Loucy (cell line): ENCODE data around the gene KIAA1328.

Experiments
- H2AFZ ChIP-seq: fragments of 200-600 bp; sonication (generic); 2 replicates; pipeline ENCODE4 v1.6.0; 2016; ENCODE audit warnings: antibody characterized with exemption, mild to moderate bottlenecking, low read length, moderate library complexity
- H3F3A ChIP-seq: fragments of 200-600 bp; 2 replicates; pipeline ENCODE4 v1.6.0; 2016; ENCODE audit warnings: antibody characterized with exemption, low read depth, mild to moderate bottlenecking
- H3K27me3 ChIP-seq: fragments of 200-600 bp; sonication (generic); 2 replicates; pipeline ENCODE4 v1.6.1; 2014; ENCODE audit warnings: low read length, mild to moderate bottlenecking; ENCODE audit not compliant: insufficient read depth, poor library complexity, severe bottlenecking
- H3K36me3 ChIP-seq: fragments of 200-600 bp; sonication (generic); 2 replicates; pipeline ENCODE4 v1.6.1; 2016; ENCODE audit warnings: low read length; ENCODE audit not compliant: insufficient read depth
- H3K4me1 ChIP-seq: fragments of 200-600 bp; sonication (generic); 2 replicates; pipeline ENCODE4 v1.5.1; 2014; ENCODE audit warnings: low read length, mild to moderate bottlenecking; ENCODE audit not compliant: insufficient read depth, poor library complexity, severe bottlenecking
- H3K4me2 ChIP-seq: fragments of 200-600 bp; sonication (generic); 2 replicates; pipeline ENCODE4 v1.6.0; 2014; ENCODE audit warnings: antibody characterized with exemption, low read length, low read depth, mild to moderate bottlenecking; ENCODE audit not compliant: poor library complexity, severe bottlenecking
- H3K4me3 ChIP-seq: fragments of 200-600 bp; sonication (generic); 2 replicates; pipeline ENCODE4 v1.5.1; 2014; ENCODE audit warnings: low read length, mild to moderate bottlenecking, mixed read lengths; ENCODE audit not compliant: poor library complexity, severe bottlenecking
- H3K79me2 ChIP-seq: fragments of 200-600 bp; sonication (generic); 2 replicates; pipeline ENCODE4 v1.6.1; 2014; ENCODE audit warnings: low read length; ENCODE audit not compliant: insufficient read depth
- H3K9ac ChIP-seq: fragments of 200-600 bp; sonication (generic); 2 replicates; pipeline ENCODE4 v1.6.0; 2014; ENCODE audit warnings: mild to moderate bottlenecking, low read depth, low read length, moderate library complexity; ENCODE audit not compliant: poor library complexity, severe bottlenecking
- H3K9me2 ChIP-seq: fragments of 200-600 bp; sonication (generic); replicated peaks from 2 replicates; pipeline ENCODE4 v1.6.1; 2016; ENCODE audit warnings: low read depth, low read length, mixed read lengths
- H3K9me3 ChIP-seq: fragments of 200-600 bp; sonication (generic); 2 replicates; pipeline ENCODE4 v1.6.1; 2014; ENCODE audit warnings: mild to moderate bottlenecking, antibody characterized with exemption, low read length, low read depth; ENCODE audit not compliant: insufficient read depth
- H4K20me1 ChIP-seq: fragments of 200-600 bp; sonication (generic); 2 replicates; pipeline ENCODE4 v1.6.0; 2014; ENCODE audit warnings: antibody characterized with exemption, low read length, mild to moderate bottlenecking; ENCODE audit not compliant: insufficient read depth, poor library complexity, severe bottlenecking
- EZH2phosphoT487 ChIP-seq: fragments of 200-600 bp; IDR thresholded peaks from 2 replicates; pipeline ENCODE4 v1.6.1; 2018; ENCODE audit warnings: antibody characterized with exemption, mild to moderate bottlenecking, moderate library complexity, borderline replicate concordance
- TF ChIP-seq, protein P1 (sequence below): fragments of 200-600 bp; sonication (generic); conservative IDR thresholded peaks from 2 replicates; pipeline ENCODE4 v1.5.1; 2014; ENCODE audit warnings: mild to moderate bottlenecking, antibody characterized with exemption, low read length

Gene KIAA1328

DNA sequence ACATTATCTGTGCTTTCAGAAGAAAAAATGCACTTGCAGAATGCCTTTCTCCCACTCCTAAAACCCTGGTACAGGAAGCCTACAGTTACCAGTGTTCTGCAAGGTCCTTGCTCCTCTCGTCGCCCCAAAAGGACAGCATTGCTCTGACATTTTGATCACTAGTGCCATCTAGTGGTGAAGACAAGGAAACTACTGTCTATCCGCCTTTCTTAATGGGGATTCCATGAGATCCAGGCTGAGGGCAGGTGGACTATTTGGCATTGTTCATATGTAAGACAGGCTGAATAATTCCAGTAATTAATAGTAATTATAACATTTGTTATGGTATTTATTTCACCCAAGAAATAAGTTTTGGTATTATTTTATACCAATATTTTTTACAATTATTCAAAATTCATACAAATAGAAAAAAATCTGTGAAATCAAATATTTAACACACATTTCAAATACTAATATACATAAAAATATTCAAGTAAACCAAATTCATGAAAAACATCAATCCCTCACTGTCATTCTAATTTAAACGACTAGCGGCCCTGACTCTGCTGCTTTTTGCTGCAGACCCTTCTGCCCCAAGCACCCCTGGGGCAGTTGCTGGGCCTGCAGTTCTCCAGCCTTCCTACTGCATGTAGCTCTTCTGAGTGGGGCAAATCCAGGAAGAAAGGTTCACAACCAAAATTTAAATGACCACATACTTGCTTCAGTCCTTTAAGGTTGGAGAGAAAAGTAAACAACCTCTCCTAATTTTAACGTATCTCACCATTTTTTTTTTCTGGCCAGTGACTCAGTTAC, 19.1 kb upstream of the KIAA1328 start:
- Histone ChIP-seq H2AFZ (no peak overlapping the region), H3K4me2 (no peak overlapping the region), H3F3A (no peaks in the 10 kb centered on the region), H3K4me1 (peaks cover 4% of the 10 kb centered on the region), H4K20me1 (peaks cover 9% of the 10 kb centered on the region), H3K4me3 (no peak overlapping the region), H3K79me2 (peaks cover 5% of the 10 kb centered on the region; the same call in 1 of the 2 replicates), H3K9me3 (no peaks in the 10 kb centered on the region), H3K9me2 (no peaks in the 10 kb centered on the region), H3K36me3 (peaks cover 81% of the 10 kb centered on the region; the same call in 1 of the 2 replicates), H3K27me3 (no peaks in the 10 kb centered on the region), H3K9ac (no peak overlapping the region)
- TF ChIP-seq, protein P1, sequence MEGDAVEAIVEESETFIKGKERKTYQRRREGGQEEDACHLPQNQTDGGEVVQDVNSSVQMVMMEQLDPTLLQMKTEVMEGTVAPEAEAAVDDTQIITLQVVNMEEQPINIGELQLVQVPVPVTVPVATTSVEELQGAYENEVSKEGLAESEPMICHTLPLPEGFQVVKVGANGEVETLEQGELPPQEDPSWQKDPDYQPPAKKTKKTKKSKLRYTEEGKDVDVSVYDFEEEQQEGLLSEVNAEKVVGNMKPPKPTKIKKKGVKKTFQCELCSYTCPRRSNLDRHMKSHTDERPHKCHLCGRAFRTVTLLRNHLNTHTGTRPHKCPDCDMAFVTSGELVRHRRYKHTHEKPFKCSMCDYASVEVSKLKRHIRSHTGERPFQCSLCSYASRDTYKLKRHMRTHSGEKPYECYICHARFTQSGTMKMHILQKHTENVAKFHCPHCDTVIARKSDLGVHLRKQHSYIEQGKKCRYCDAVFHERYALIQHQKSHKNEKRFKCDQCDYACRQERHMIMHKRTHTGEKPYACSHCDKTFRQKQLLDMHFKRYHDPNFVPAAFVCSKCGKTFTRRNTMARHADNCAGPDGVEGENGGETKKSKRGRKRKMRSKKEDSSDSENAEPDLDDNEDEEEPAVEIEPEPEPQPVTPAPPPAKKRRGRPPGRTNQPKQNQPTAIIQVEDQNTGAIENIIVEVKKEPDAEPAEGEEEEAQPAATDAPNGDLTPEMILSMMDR, result peak; percentile 81
- TF ChIP-seq EZH2phosphoT487, result no peak

DNA sequence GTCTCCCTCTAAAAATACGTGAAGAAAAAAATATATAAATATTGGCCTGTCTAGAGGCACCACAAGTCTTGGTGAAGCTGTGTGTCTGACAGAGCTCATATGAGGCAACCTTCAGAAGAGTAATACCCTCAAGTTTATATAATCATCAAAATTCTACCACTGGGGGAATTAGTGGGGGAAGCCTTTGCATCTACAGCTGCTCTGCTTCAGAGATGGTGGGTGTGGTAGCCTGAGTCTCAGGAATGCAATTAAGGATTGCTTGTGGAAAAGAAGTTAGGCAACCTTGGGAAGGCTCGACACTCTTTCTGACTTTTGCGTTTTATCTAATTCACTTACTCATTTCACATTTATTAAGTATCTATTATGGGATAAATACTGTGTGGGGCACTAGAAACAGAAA, 17.5 kb upstream of the KIAA1328 start:
- TF ChIP-seq EZH2phosphoT487, result no peak
- TF ChIP-seq, protein P1, result no peak
- Histone ChIP-seq H3K4me2 (no peak overlapping the region), H3K36me3 (peaks cover 78% of the 10 kb centered on the region; the same call in 1 of the 2 replicates)

DNA sequence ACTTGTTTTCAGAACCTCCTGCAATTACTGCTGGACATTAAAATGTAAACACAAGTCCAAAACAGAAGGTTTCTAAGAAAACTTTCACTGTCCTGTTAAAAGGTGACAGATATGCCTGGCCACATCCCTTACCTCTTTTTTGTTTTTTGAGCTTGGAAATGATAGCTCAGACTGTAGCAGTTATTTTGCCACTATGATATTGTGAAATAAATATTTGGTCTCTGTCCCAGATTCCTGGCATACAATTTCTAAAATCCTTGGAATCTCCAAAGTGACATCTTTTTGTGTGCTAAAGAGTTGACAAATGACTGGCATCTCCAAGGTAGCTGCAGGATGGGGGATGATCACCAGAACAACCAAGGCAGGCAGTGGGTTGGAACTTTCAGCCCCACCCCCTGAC, 17.0 kb upstream of the KIAA1328 start:
- Histone ChIP-seq H3K9ac (no peak overlapping the region), H3K9me3 (no peaks in the 10 kb centered on the region), H3F3A (no peaks in the 10 kb centered on the region), H4K20me1 (peaks cover 9% of the 10 kb centered on the region), H3K4me1 (no peaks in the 10 kb centered on the region), H3K9me2 (no peaks in the 10 kb centered on the region), H3K4me2 (no peak overlapping the region), H3K4me3 (no peak overlapping the region), H3K79me2 (peaks cover 5% of the 10 kb centered on the region; the same call in 1 of the 2 replicates), H3K27me3 (no peaks in the 10 kb centered on the region), H3K36me3 (peaks cover 79% of the 10 kb centered on the region; the same call in 1 of the 2 replicates), H2AFZ (no peak overlapping the region)
- TF ChIP-seq, protein P1, result no peak
- TF ChIP-seq EZH2phosphoT487, result no peak

More for the DNA sequence above, 17.5 kb upstream of the KIAA1328 start:
- Histone ChIP-seq H3K9me2 (no peaks in the 10 kb centered on the region), H4K20me1 (peaks cover 9% of the 10 kb centered on the region), H3K9me3 (no peaks in the 10 kb centered on the region), H3K4me3 (no peak overlapping the region), H3F3A (no peaks in the 10 kb centered on the region), H3K79me2 (peaks cover 5% of the 10 kb centered on the region; the same call in 1 of the 2 replicates), H2AFZ (no peak overlapping the region), H3K27me3 (no peaks in the 10 kb centered on the region), H3K4me1 (no peaks in the 10 kb centered on the region), H3K9ac (no peak overlapping the region)
